Activated CD8-positive, alpha-beta T cell treated with anti-CD3 and anti-CD28 coated beads for 36 hours (primary cell): ENCODE measurements around the gene BET1L. TPM values are rescaled to one million over a fixed set of nuclear protein-coding genes. Genes with fewer than 3 reads are reported as not detected.

Experiments used
- ATAC-seq: fragments of 200-7000 bp; cut with Tn5 transposase; one replicate; pipeline ENCODE4 v1.10.0; 2021; ENCODE audit warnings: mild to moderate bottlenecking, moderate library complexity
- CTCF ChIA-PET: fragments of 350-600 bp; sonication (Branson Sonifier 250); formaldehyde crosslinking; loops from one replicate; lab custom pipeline; 2021; ENCODE audit warnings: antibody characterized with exemption; lab: Charles Lee
- POLR2A ChIA-PET: fragments of 350-600 bp; sonication (Branson Sonifier 250); formaldehyde crosslinking; loops from one replicate; lab custom pipeline; 2021; ENCODE audit warnings: antibody characterized with exemption; lab: Charles Lee
- DNase-seq: peaks from one replicate; pipeline ENCODE4 v3.0.0-alpha.2; 2020
- H3K27ac Mint-ChIP-seq: one replicate; pipeline ENCODE4 v1.8.0; 2021; ENCODE audit warnings: mild to moderate bottlenecking, mixed read lengths
- H3K27me3 Mint-ChIP-seq: one replicate; pipeline ENCODE4 v1.8.0; 2021; ENCODE audit warnings: mixed read lengths
- H3K36me3 Mint-ChIP-seq: one replicate; pipeline ENCODE4 v1.8.0; 2021; ENCODE audit warnings: low read depth, mixed read lengths
- H3K4me1 Mint-ChIP-seq: one replicate; pipeline ENCODE4 v1.8.0; 2021; ENCODE audit warnings: low read depth, mixed read lengths
- H3K4me3 Mint-ChIP-seq: one replicate; pipeline ENCODE4 v1.8.0; 2021; ENCODE audit warnings: mild to moderate bottlenecking, moderate library complexity, mixed read lengths
- H3K9me3 Mint-ChIP-seq: one replicate; pipeline ENCODE4 v1.8.0; 2021; ENCODE audit warnings: mixed read lengths
- intact Hi-C: fragments of 100-400 bp; cut with micrococcal nuclease; formaldehyde crosslinking; loops from one replicate; pipeline ENCODE4 v1.10.0; 2022
- total RNA-seq, 2 experiments: library from RNA; stranded (reverse); gene quantifications; one replicate each; pipeline ENCODE4 v1.2.3, GENCODE V29; 2021
- TF ChIP-seq, protein P1 (sequence below): fragments of 200-600 bp; IDR thresholded peaks from one replicate; pipeline ENCODE4 v1.8.0; 2022; ENCODE audit warnings: antibody characterized with exemption, mild to moderate bottlenecking

BET1L gene
- total RNA-seq, 2 experiments from 2014 or later = 58.4 to 68.9 TPM

- Mint-ChIP-seq H3K27ac (no peak overlapping the region), H3K36me3 (peaks cover 33% of the 10 kb centered on the region), H3K27me3 (no peaks in the 10 kb centered on the region), H3K9me3 (no peaks in the 10 kb centered on the region), H3K4me1 (peaks cover 18% of the 10 kb centered on the region), H3K4me3 (no peak overlapping the region)
- TF ChIP-seq, protein P1, sequence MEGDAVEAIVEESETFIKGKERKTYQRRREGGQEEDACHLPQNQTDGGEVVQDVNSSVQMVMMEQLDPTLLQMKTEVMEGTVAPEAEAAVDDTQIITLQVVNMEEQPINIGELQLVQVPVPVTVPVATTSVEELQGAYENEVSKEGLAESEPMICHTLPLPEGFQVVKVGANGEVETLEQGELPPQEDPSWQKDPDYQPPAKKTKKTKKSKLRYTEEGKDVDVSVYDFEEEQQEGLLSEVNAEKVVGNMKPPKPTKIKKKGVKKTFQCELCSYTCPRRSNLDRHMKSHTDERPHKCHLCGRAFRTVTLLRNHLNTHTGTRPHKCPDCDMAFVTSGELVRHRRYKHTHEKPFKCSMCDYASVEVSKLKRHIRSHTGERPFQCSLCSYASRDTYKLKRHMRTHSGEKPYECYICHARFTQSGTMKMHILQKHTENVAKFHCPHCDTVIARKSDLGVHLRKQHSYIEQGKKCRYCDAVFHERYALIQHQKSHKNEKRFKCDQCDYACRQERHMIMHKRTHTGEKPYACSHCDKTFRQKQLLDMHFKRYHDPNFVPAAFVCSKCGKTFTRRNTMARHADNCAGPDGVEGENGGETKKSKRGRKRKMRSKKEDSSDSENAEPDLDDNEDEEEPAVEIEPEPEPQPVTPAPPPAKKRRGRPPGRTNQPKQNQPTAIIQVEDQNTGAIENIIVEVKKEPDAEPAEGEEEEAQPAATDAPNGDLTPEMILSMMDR = no peak
- no peak for DNase-seq
- intact Hi-C loops = no loop called here
- ChIA-PET POLR2A (no interaction called here), CTCF (interaction anchor here (1.2 to 3.9 kb wide), 4 partner anchors 7 to 27 kb away, joined by 5 to 71 read pairs (median 42); partner anchors contain the start of gene NLRP6)
- ATAC-seq = no peak
Observed at GRCh38 chr11:253160-253885, 46.1 kb upstream of the BET1L start.

DNA sequence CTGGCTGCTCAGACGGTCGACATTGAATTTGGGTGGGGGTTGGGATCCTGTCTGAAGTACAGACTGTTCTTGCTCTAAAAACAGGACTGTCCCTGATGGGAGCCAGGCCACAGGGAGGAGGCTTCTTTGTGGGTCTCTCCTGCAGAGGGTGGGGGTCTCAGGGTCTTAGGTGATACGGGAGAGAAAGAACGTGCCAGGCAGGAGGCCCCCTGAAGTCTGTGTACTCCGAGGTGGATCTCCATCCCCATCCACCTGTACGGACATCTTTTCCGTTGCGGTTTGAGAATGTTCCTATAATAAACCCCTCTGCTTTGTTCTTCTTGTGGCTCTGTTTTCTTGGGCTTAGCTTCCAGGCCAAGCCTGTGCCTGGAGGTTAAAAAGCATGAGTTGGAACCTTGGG is 45.5 kb upstream of the BET1L start:
- ChIA-PET POLR2A (interaction anchor here (1.0 kb wide), 1 partner anchor 15 kb away, joined by 6 read pairs; no protein-coding TSS in a partner anchor), CTCF (interaction anchor here (0.8 to 5.1 kb wide), 8 partner anchors 8 to 112 kb away, joined by 3 to 71 read pairs (median 40); partner anchors contain the start of genes IFITM2, NLRP6, PSMD13 and SIRT3)
- Mint-ChIP-seq H3K4me1 (peaks cover 18% of the 10 kb centered on the region), H3K27me3 (no peaks in the 10 kb centered on the region), H3K4me3 (no peak overlapping the region), H3K36me3 (peaks cover 40% of the 10 kb centered on the region), H3K9me3 (no peaks in the 10 kb centered on the region), H3K27ac (no peak overlapping the region)
- TF ChIP-seq, protein P1 = no peak
- no peak for ATAC-seq
- no peak for DNase-seq
- intact Hi-C loops = no loop called here

GRCh38 chr11:251550-251949 is 44.4 kb upstream of the BET1L start:
- CTCF ChIA-PET = interaction anchor here (0.7 to 5.1 kb wide), 38 partner anchors 9 to 222 kb away, joined by 3 to 71 read pairs (median 11); partner anchors contain the start of genes ANO9, BET1L, IFITM2 and IFITM5

DNA sequence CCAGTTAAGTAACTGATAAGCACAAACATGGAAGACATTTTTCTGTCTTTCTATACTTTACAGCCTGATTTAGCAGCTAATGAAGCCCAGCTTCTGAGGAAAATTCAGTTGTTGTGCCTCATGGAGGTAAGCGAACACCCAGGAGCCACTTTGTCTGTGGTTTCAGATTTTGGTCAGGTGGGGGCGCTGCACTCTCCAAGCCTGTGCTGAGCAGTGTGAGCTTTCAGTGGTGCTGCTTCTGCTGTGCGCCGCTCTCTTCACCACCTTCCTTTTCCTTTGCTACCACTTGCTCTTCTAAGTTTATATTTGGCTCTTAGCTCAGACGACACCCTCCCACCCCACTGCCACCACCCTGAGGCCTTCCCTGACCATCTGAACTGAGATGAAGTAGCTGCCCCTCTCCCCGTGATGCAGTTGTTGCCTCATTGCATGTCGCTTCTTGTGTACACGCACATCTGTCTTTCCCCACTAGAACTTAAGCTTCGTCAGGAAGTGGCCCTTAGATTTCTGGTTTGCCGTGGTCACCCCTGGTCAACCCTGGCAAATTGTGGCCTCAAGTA is 43.6 kb upstream of the BET1L start:
- ChIA-PET POLR2A (interaction anchor here (0.5 to 3.9 kb wide), 16 partner anchors 9 to 247 kb away, joined by 3 to 24 read pairs (median 5); partner anchors contain the start of genes IFITM2, NLRP6, PSMD13 and SIRT3), CTCF (interaction anchor here (0.7 to 5.1 kb wide), 46 partner anchors 9 to 223 kb away, joined by 3 to 71 read pairs (median 8); partner anchors contain the start of genes ANO9, BET1L, IFITM2 and IFITM5)
- intact Hi-C loops = no loop called here
- Mint-ChIP-seq H3K4me1 (peaks cover 18% of the 10 kb centered on the region), H3K27me3 (no peaks in the 10 kb centered on the region), H3K27ac (peak overlapping the region; percentile 82), H3K4me3 (no peak overlapping the region), H3K36me3 (peaks cover 56% of the 10 kb centered on the region), H3K9me3 (no peaks in the 10 kb centered on the region)
- TF ChIP-seq, protein P1 = peak; percentile 83
- DNase-seq (peak; percentile 91), ATAC-seq (peak; percentile 98)

More at GRCh38 chr11:251550-251949, 44.4 kb upstream of the BET1L start:
- Mint-ChIP-seq H3K4me1 (peaks cover 18% of the 10 kb centered on the region), H3K9me3 (no peaks in the 10 kb centered on the region), H3K4me3 (no peak overlapping the region), H3K27ac (peak overlapping the region; percentile 28), H3K36me3 (peaks cover 49% of the 10 kb centered on the region), H3K27me3 (no peaks in the 10 kb centered on the region)
- no peak for ATAC-seq
- POLR2A ChIA-PET = interaction anchor here (0.6 to 3.9 kb wide), 15 partner anchors 10 to 196 kb away, joined by 3 to 24 read pairs (median 6); partner anchors contain the start of genes NLRP6 and PSMD13
- intact Hi-C loops = no loop called here
- TF ChIP-seq, protein P1 = no peak
- DNase-seq = no peak
